ENCODE measurements around the gene RYK. TPM values are rescaled to one million over a fixed set of nuclear protein-coding genes. Genes with fewer than 3 reads are reported as not detected.

RYK gene
- total RNA-seq, 1 experiment from 2014 or later, result 60.6 TPM

DNA sequence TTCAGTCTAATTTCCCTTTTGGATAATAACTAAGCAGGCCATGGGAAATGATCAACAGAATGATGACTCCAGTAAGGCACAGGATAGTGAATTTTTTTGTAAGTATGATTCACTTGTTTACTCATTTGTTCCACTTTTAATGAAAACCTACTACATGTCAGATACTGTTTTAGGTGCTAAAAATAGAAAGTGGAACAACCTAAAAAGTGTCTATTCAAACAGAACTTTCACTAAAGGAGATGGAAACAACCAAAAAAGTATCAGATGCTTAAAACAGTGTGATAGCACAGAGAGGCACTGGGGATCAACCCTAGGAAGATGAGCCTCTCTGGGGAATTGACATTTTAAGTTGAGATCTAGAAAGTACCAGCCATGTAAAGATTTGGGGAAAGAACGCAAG lies 11.1 kb downstream of the RYK start:
- Histone ChIP-seq H2AK5ac (ENCODE audit: insufficient read length, low read length) (no peak overlapping the region), H3K56ac (ENCODE audit: insufficient read length, low read depth, low read length) (no peak overlapping the region), H3K4me1 (ENCODE audit: insufficient read depth, low read length) (peaks cover 16% of the 10 kb centered on the region), H3K23ac (ENCODE audit: insufficient read length, low read depth, low read length) (no peak overlapping the region), H3K27me3 (ENCODE audit: insufficient read depth, low read length) (no peaks in the 10 kb centered on the region), H3K79me1 (ENCODE audit: insufficient read depth, low read depth, low read length, poor library complexity, severe bottlenecking) (peaks cover 17% of the 10 kb centered on the region), H3K18ac (ENCODE audit: insufficient read length, low read depth, low read length) (no peak overlapping the region), H3K4ac (ENCODE audit: low read depth, low read length) (no peak overlapping the region), H2BK15ac (ENCODE audit: low read depth, low read length) (no peak overlapping the region), H3K27ac (ENCODE audit: insufficient read length, low read depth, low read length) (no peak overlapping the region), H2BK20ac (ENCODE audit: low read depth, low read length, poor library complexity, severe bottlenecking) (no peak overlapping the region), H3K4me2 (ENCODE audit: insufficient read depth, insufficient read length, low read length) (no peak overlapping the region), H3K9me3 (ENCODE audit: control insufficient read depth, low read depth, low read length) (no peaks in the 10 kb centered on the region), H2BK5ac (ENCODE audit: insufficient read length, low read length) (no peak overlapping the region), H3T11ph (ENCODE audit: low read length) (no peak overlapping the region), H3K14ac (ENCODE audit: insufficient read depth, low read length) (no peak overlapping the region), H3K23me2 (ENCODE audit: insufficient read length, low read depth, low read length, poor library complexity, severe bottlenecking) (no peaks in the 10 kb centered on the region), H2AFZ (ENCODE audit: low read length) (no peak overlapping the region), H2BK120ac (ENCODE audit: low read depth, low read length, poor library complexity, severe bottlenecking) (no peak overlapping the region), H2BK12ac (ENCODE audit: insufficient read length, low read depth, low read length) (no peak overlapping the region), H4K91ac (ENCODE audit: insufficient read length, low read depth, low read length) (no peak overlapping the region), H4K20me1 (ENCODE audit: control insufficient read depth, insufficient read depth, insufficient read length) (no peaks in the 10 kb centered on the region), H4K8ac (replicated peaks; ENCODE audit: insufficient read length, low read depth, low read length) (no peak overlapping the region), H3K9ac (ENCODE audit: extremely low read depth, insufficient read length, low read length) (no peak overlapping the region), H4K5ac (ENCODE audit: insufficient read length, low read depth, low read length) (no peak overlapping the region), H3K79me2 (ENCODE audit: insufficient read depth, low read length) (peaks cover 41% of the 10 kb centered on the region; the same call in 1 of the 2 replicates)
- peaks cover 48 to 52% of the 10 kb centered on the region in 2 experiments for H3K4me1 Mint-ChIP-seq
- TF ChIP-seq, protein P1, sequence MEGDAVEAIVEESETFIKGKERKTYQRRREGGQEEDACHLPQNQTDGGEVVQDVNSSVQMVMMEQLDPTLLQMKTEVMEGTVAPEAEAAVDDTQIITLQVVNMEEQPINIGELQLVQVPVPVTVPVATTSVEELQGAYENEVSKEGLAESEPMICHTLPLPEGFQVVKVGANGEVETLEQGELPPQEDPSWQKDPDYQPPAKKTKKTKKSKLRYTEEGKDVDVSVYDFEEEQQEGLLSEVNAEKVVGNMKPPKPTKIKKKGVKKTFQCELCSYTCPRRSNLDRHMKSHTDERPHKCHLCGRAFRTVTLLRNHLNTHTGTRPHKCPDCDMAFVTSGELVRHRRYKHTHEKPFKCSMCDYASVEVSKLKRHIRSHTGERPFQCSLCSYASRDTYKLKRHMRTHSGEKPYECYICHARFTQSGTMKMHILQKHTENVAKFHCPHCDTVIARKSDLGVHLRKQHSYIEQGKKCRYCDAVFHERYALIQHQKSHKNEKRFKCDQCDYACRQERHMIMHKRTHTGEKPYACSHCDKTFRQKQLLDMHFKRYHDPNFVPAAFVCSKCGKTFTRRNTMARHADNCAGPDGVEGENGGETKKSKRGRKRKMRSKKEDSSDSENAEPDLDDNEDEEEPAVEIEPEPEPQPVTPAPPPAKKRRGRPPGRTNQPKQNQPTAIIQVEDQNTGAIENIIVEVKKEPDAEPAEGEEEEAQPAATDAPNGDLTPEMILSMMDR (conservative IDR thresholded peaks at IDR 0.05), result no peak
- H3K9me3 Mint-ChIP-seq, result no peaks in the 10 kb centered on the region
- no peak overlapping the region for H3K4me3 Mint-ChIP-seq
- H3K27me3 Mint-ChIP-seq (ENCODE audit: low read depth), result no peaks in the 10 kb centered on the region
- DNase-seq, result no peak
- H3K36me3 Mint-ChIP-seq (ENCODE audit: insufficient read depth in 1 of 3, low read depth in 3 of 3), result peaks cover 0 to under 1% (median 0%) of the 10 kb centered on the region in 3 experiments; a peak in 1 of 7 replicates
- no CpG with 5 or more reads among the region's 1 CpG for WGBS (ENCODE audit: extremely low coverage, insufficient read length, low lambda C conversion rate)
- no peak overlapping the region for H3K27ac Mint-ChIP-seq
